Activated naive CD4-positive, alpha-beta T cell treated with anti-CD3 and anti-CD28 coated beads, Interleukin-2, amount 10 ng/mL, durations not matched to agents 7 days and 5 days (primary cell): ENCODE measurements around the gene TBC1D22A.
A peak's percentile ranks its signal among the peaks of the same experiment; 100 is the strongest.

Experiments
- CTCF ChIA-PET: fragments of 350-600 bp; sonication (Branson Sonifier 250); formaldehyde crosslinking; loops from one replicate; lab custom pipeline; 2021; ENCODE audit warnings: antibody characterized with exemption; lab: Charles Lee
- DNase-seq: peaks from one replicate; pipeline ENCODE4 v3.0.0-alpha.2; 2020
- H3K27ac Mint-ChIP-seq: one replicate; pipeline ENCODE4 v1.8.0; 2021; ENCODE audit warnings: mild to moderate bottlenecking, moderate library complexity, mixed read lengths
- H3K27me3 Mint-ChIP-seq: one replicate; pipeline ENCODE4 v1.8.0; 2021; ENCODE audit warnings: mild to moderate bottlenecking, mixed read lengths
- H3K36me3 Mint-ChIP-seq: one replicate; pipeline ENCODE4 v1.8.0; 2021; ENCODE audit warnings: mixed read lengths
- H3K4me1 Mint-ChIP-seq: one replicate; pipeline ENCODE4 v1.8.0; 2021; ENCODE audit warnings: mixed read lengths
- H3K4me3 Mint-ChIP-seq: one replicate; pipeline ENCODE4 v1.8.0; 2021; ENCODE audit warnings: mild to moderate bottlenecking, moderate library complexity, mixed read lengths
- H3K9me3 Mint-ChIP-seq: one replicate; pipeline ENCODE4 v1.8.0; 2021; ENCODE audit warnings: mixed read lengths

Gene TBC1D22A

DNA sequence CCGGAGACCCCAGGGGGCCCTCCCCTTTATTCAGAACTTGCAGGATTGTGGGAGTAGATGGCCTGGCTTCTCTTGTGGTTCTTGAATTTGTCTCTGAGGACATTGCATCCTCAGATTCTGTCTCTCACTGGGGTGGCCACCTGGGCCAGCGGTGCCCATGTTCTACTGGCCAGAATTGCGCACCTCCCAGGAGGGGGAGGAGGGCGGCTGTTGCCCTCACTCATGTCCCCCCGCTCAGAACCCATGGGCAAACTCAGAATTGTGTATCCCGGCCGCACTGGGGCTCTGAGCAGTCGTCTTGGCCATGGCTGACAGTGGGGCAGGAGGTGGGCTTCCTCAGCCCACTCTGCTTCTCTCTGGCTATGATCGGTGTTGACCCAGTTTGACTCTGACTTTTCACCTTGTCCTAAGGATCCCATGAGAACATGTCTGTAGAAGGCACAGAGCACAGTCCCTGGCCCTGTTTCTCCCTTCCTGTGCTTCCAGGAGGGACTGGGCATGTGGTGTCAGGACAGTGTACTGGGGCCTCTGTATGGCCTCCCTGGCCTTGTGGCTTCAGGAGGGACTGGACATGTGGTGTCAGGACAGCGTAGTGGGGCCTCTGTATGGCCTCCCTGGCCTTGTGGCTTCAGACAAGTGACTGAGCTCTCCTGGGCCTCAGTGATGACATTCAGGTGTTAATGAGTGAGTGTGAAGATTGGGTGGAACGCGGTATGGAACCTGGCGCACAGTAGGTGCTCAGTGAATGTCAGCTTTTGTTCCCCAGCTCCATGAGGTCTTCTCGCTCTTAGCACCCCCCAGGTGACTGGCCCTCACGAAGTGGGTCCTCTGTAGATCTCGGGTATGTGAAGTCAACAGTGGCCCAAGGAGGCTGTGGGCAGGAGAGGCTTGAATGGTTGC, 99.3 kb downstream of the TBC1D22A start:
- DNase-seq: no peak
- H3K27ac Mint-ChIP-seq: no peak overlapping the region
- H3K4me3 Mint-ChIP-seq: no peak overlapping the region
- H3K27me3 Mint-ChIP-seq: no peaks in the 10 kb centered on the region
- peaks cover 18% of the 10 kb centered on the region for H3K36me3 Mint-ChIP-seq
- H3K9me3 Mint-ChIP-seq: no peaks in the 10 kb centered on the region
- CTCF ChIA-PET: no interaction called here
- peaks cover 2% of the 10 kb centered on the region for H3K4me1 Mint-ChIP-seq

DNA sequence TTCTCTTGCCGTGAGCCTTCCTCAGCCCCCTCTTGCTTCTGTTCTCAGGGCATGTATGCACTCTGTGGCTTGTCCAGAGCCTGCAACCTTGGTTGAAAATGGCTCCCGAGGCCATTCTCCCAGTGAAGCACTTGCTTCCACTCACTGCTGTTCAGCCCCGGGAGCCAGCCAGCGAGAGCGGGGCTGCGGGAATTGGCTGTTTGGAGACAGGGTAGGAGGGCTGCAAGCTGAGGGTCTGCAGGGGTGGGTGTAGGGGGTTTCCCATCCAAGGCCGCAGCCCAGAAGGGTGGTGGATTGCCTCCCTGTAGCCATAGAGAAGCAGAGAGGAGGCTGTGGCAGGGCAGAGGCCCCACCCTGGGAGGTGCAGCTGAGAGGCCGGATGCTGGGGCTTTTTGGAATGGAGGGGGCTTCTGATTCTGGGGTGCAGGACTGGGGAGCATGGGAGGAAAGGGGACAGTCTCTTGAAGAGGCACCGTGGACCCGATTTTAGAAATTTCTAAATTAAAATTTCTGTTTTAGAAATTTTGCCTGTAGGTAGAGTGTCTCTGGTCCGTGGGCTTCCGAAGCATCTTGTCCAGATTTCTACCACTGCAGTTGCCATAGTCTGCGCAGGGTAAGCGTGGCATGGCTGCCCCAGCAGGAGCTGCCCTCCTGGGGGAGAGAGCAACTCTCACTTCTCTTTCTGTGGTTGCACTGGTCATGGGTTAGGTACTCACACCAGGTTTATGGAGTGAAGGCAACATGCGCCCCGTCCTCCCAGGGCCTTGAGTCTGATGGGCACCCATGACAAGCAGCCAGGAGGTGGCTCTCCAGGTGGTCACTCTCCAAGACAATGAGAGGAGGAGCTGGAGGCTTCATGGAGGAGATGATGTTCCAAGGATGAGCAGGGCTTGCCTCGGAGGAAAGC, 100.2 kb downstream of the TBC1D22A start:
- no peaks in the 10 kb centered on the region for H3K27me3 Mint-ChIP-seq
- no peak overlapping the region for H3K4me3 Mint-ChIP-seq
- DNase-seq: no peak
- peak overlapping the region; percentile 75 for H3K27ac Mint-ChIP-seq
- CTCF ChIA-PET: no interaction called here
- H3K9me3 Mint-ChIP-seq: no peaks in the 10 kb centered on the region
- H3K36me3 Mint-ChIP-seq: peaks cover 22% of the 10 kb centered on the region
- peaks cover 2% of the 10 kb centered on the region for H3K4me1 Mint-ChIP-seq

DNA sequence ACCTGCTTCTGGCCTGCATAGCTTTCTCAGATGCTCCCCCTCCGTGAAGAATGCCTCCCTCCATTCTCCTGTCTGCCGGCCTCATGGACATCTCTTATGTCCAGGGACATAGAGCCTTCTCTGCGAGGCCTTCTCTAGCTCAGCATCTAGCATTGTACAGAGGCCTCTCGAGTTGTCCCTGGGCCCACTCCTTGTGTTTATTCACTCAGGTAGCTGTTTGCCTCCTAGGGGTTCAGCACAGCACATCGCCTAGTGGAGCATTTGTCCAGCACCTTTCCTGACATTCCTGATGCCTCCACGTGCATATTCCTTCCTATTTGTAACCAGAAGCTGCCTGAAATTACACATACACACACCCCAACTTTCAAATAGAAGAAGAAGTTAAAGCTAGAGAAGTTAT, 101.3 kb downstream of the TBC1D22A start:
- Mint-ChIP-seq H3K4me3 (no peak overlapping the region), H3K9me3 (peaks cover 3% of the 10 kb centered on the region), H3K27ac (no peak overlapping the region), H3K36me3 (peaks cover 25% of the 10 kb centered on the region), H3K4me1 (peaks cover 2% of the 10 kb centered on the region), H3K27me3 (no peaks in the 10 kb centered on the region)
- CTCF ChIA-PET: no interaction called here
- DNase-seq: no peak

DNA sequence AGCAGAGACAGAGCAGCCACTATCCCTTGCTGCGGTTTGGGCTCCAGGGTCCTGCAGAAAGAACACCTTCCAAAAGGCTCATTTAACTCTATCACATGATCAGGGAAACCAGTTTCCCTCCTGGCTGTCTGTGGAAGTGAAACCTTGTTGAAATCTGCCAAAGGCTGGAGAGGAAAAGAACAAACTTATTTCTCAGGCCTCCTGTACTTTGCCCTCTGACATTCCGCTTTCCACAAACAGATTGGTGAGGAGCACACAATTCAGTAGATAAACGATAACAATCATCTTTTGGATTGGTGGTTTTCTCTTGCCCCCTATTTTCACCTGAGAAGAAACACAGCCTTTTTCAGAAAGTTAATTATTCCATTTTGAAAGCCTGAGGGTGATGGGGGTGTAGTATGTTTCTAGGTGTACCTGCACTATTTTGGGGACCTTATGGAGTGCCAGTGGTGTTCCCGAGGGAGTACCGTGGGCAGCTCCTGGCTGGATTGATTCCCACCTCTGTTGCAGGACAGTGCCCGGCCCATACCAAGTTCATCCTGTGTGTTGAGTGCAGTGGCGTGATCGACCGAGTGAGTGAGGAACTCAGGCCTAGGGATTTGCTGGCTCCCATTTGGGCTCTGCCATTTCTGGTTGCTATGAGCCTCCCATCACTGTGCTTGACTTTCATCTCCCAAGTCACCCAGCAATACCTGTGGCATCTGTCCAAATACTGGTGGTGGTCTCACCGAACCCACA, 102.0 kb downstream of the TBC1D22A start:
- H3K27me3 Mint-ChIP-seq: no peaks in the 10 kb centered on the region
- H3K9me3 Mint-ChIP-seq: peaks cover 7% of the 10 kb centered on the region
- no peak overlapping the region for H3K4me3 Mint-ChIP-seq
- H3K27ac Mint-ChIP-seq: no peak overlapping the region
- H3K4me1 Mint-ChIP-seq: peaks cover 2% of the 10 kb centered on the region
- peaks cover 31% of the 10 kb centered on the region for H3K36me3 Mint-ChIP-seq
- CTCF ChIA-PET: no interaction called here
- no peak for DNase-seq

DNA sequence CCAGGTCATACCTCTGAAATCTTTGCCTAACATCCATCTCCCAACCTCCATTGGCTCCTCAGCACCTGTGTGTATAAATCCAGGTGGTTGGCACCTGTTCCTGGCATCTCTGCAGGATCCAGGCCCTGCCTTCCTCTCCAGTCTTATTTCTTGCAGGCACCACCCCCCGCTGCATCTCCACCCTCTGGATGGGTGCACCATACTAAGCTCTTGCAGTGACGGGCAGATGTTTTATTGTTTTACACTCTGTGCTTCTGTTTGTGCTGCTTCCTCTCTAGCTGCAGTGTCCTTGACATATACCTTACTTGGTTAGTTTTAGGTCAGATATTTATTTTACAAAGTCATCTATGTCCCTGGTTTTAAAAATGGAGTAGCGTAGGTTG, 102.6 kb downstream of the TBC1D22A start:
- Mint-ChIP-seq H3K4me3 (no peak overlapping the region), H3K27me3 (no peaks in the 10 kb centered on the region), H3K36me3 (peaks cover 34% of the 10 kb centered on the region), H3K4me1 (peaks cover 2% of the 10 kb centered on the region), H3K27ac (no peak overlapping the region), H3K9me3 (peaks cover 7% of the 10 kb centered on the region)
- DNase-seq: no peak
- CTCF ChIA-PET: no interaction called here

DNA sequence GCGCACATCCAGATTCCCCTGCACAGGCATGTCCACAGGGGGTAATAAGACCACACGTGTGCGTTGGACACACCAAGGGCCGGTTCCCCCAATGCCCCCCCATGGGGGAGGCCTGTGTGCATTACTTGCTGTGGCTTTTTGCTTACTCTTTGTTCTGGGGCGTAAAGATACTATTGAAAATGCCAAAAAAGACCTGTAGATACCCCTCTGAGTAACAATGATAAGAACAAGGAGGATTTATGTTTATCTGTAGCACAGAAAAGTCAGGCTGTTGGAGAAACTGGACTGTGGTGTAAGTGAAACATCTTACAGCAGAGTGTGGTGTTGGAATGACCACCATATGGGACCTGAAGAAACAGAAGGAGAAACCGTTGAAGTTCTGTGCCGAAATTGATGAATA, 103.2 kb downstream of the TBC1D22A start:
- DNase-seq: no peak
- Mint-ChIP-seq H3K36me3 (peaks cover 39% of the 10 kb centered on the region), H3K27ac (no peak overlapping the region), H3K27me3 (no peaks in the 10 kb centered on the region), H3K9me3 (peaks cover 11% of the 10 kb centered on the region), H3K4me3 (no peak overlapping the region), H3K4me1 (peaks cover 2% of the 10 kb centered on the region)
- CTCF ChIA-PET: no interaction called here

DNA sequence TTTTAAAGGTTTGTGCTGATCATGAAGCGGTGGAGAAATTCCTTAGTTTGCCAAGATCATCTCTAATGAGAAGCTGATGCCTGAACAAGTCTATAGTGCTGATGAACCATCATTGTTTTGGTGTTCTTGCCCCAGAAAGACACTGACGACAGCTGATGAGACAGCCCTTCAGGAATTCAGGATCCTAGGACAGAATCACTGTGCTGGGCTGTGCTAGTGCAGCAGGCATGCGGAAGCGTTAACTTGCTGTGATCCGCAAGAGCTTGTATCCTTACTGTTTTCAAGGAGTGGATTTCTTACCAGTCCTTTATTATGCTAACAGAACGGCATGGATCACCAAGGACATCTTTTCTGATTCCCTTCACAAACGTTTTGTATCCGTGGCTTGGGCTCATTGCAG, 104.1 kb downstream of the TBC1D22A start:
- Mint-ChIP-seq H3K9me3 (peaks cover 20% of the 10 kb centered on the region), H3K4me3 (no peak overlapping the region), H3K4me1 (peaks cover 2% of the 10 kb centered on the region), H3K27ac (no peak overlapping the region), H3K27me3 (no peaks in the 10 kb centered on the region), H3K36me3 (peaks cover 49% of the 10 kb centered on the region)
- CTCF ChIA-PET: no interaction called here
- DNase-seq: no peak

DNA sequence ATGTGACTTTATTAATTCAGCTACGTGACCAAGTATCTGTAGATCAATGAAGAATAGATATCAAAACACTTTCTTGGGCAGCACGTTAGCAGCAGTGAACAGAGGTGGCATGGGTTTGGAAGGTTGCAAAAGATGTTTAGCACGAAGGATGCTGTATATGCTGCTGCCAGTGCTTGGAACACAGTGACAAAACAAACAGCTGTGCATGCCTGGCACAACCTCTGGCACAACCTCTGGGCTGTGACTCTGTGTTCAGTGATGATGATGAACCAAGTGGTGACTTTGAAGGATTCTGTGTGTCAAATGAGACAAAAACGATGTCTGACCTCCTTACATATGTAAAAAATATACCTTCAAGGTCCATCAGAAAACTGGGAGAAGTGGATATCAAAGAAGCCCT, 104.7 kb downstream of the TBC1D22A start:
- no peak for DNase-seq
- Mint-ChIP-seq H3K9me3 (peaks cover 23% of the 10 kb centered on the region), H3K36me3 (peaks cover 52% of the 10 kb centered on the region), H3K27ac (no peak overlapping the region), H3K27me3 (no peaks in the 10 kb centered on the region), H3K4me1 (peaks cover 2% of the 10 kb centered on the region), H3K4me3 (no peak overlapping the region)
- CTCF ChIA-PET: no interaction called here

DNA sequence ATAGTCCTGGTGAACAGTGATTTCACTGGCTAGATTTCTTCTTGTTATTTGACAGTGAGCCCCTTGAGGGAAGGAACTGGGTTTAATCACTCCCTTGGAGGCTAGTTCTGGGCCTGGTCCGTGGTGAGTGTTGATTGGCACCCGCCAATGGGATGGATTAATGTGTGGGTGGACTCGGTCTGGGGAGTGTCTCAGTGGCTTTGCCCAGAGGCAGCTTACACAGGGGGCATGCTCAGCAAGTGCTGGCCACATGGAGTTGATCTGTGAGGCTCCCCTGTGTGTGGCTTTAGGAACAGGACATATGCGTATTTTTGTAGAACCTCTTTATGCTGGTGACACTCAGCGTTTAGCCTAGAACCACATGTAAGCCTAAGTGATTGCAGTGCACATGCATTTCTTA, 106.9 kb downstream of the TBC1D22A start:
- Mint-ChIP-seq H3K27me3 (no peaks in the 10 kb centered on the region), H3K9me3 (peaks cover 30% of the 10 kb centered on the region), H3K27ac (no peak overlapping the region), H3K4me1 (peaks cover 4% of the 10 kb centered on the region), H3K4me3 (no peak overlapping the region), H3K36me3 (peaks cover 55% of the 10 kb centered on the region)
- CTCF ChIA-PET: no interaction called here
- DNase-seq: no peak

DNA sequence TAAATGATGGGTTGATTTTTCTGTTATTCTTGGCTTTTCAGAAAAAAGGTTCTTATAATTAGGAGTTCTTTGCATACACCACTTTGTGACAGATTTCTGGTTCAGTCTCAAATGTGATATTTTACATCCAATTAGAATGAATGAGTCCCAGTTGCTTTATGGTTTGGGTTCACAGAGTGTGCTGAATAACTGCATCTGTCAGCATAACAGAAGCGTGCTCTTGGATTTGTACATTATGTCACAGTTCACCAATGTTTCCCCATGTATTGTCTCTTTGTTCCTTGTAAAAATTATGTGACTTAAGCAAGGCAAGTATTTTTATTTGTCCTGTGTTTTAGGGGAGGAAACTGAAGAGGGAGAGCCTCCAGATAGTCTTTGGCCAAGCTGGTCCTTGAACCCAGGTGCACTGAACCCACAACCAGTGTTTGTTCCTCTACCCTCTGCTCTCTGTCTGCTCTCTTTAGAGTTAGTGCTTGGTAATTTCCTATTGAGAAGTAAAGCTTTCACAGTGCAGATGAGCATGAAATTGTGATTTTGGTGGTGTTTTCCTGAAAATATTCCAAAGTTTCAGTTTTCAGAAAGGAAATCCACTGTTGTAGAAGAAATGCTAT, 107.5 kb downstream of the TBC1D22A start:
- Mint-ChIP-seq H3K4me3 (no peak overlapping the region), H3K27ac (no peak overlapping the region), H3K36me3 (peaks cover 51% of the 10 kb centered on the region), H3K4me1 (peaks cover 3% of the 10 kb centered on the region), H3K27me3 (no peaks in the 10 kb centered on the region), H3K9me3 (peaks cover 30% of the 10 kb centered on the region)
- no peak for DNase-seq
- CTCF ChIA-PET: no interaction called here

DNA sequence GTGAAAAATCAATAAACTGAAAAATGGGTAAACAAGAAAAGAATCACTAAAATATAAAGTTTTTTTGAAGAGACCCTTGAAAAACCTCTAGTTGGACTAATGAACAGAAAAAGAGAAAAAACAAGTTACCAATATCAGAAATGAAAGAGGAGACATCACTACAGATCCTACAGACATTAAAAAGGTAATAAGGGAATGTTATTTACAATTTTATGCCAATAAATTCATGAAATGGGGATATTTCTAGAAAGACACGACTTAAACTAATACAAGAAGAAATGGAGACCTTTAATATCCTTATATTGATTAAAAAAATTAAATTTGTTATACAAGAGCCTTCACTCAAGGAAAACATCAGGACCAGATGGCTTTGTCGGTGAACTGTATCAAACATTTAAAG, 109.4 kb downstream of the TBC1D22A start:
- peaks cover 43% of the 10 kb centered on the region for H3K36me3 Mint-ChIP-seq
- H3K27me3 Mint-ChIP-seq: no peaks in the 10 kb centered on the region
- no peak for DNase-seq
- H3K4me1 Mint-ChIP-seq: peaks cover 2% of the 10 kb centered on the region
- H3K9me3 Mint-ChIP-seq: peaks cover 30% of the 10 kb centered on the region
- H3K4me3 Mint-ChIP-seq: no peak overlapping the region
- no peak overlapping the region for H3K27ac Mint-ChIP-seq
- CTCF ChIA-PET: no interaction called here

DNA sequence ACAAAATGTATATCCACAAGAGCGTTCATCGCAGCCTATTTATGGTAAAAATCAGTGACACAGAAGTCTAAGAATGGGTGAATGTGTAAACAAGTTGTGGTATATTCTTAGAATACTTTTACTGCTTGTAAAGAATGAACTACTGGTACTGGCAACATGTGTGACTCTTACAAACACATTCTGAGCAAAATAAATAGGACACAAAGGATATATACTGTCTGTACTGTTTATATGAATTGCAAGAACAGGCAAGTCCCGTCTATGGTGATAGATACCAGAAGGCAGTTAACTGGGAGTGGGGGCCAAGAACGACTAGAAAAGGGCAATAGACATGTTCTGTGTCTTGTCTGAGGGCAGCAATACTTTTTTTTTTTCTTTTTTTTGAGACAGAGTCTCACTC, 112.6 kb downstream of the TBC1D22A start:
- peak overlapping the region; percentile 16 for H3K27ac Mint-ChIP-seq

DNA sequence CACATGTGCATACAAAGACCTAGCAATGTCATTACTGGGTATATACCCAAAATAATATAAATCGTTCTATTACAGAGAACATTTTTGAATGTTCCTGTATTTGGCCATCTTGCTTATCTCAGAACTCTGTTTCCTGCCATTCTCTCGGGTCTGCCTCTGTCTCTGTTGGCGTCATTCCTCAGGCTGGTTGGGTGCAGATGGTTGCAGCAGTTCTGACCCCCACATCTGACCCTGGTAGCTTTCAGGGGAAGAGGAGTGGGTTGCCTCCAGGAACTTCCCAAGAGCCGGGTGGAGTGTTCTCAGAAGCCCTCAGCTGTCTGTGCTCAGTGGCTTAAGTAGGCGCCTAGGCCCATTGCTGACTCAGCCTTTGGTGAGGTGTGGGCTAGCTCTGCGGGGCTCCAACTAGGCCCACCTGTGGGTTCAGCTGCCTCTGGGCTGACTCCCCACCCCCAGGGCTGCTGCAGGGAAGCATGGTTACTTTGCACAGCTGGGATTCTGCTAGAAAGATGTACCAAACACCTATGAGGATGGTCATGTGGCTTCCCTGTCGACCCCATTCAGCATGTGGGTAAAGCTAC, 114.0 kb downstream of the TBC1D22A start:
- Mint-ChIP-seq H3K4me3 (no peak overlapping the region), H3K4me1 (peaks cover 2% of the 10 kb centered on the region), H3K9me3 (peaks cover 12% of the 10 kb centered on the region), H3K27ac (no peak overlapping the region), H3K27me3 (no peaks in the 10 kb centered on the region), H3K36me3 (peaks cover 18% of the 10 kb centered on the region)
- CTCF ChIA-PET: no interaction called here
- DNase-seq: no peak

More for the DNA sequence above, 112.6 kb downstream of the TBC1D22A start:
- H3K27me3 Mint-ChIP-seq: no peaks in the 10 kb centered on the region
- peaks cover 31% of the 10 kb centered on the region for H3K36me3 Mint-ChIP-seq
- peaks cover 2% of the 10 kb centered on the region for H3K4me1 Mint-ChIP-seq
- CTCF ChIA-PET: no interaction called here
- peaks cover 23% of the 10 kb centered on the region for H3K9me3 Mint-ChIP-seq
- DNase-seq: no peak
- no peak overlapping the region for H3K4me3 Mint-ChIP-seq
